HepG2 (cell line): ENCODE data around the gene VMO1. TPM values are rescaled to one million over a fixed set of nuclear protein-coding genes. Genes with fewer than 3 reads are reported as not detected.

Source experiments
- ARHGAP35 ChIP-seq: sonication (generic); formaldehyde crosslinking; IDR thresholded peaks from 2 replicates; pipeline ENCODE4 v1.9.0; 2022; ENCODE audit warnings: mild to moderate bottlenecking, inconsistent platforms, moderate library complexity, missing genetic modification reagents, borderline replicate concordance
- ATF1 ChIP-seq: IDR thresholded peaks from 2 replicates; pipeline ENCODE4 v1.6.1; 2016; ENCODE audit warnings: mild to moderate bottlenecking, control low read depth
- CEBPG ChIP-seq: IDR thresholded peaks from 2 replicates; pipeline ENCODE4 v1.6.1; 2016
- MAFK ChIP-seq, 2 experiments: IDR thresholded peaks in 1 of 2; conservative IDR thresholded peaks in 1 of 2; 2 replicates each; pipeline ENCODE4 v1.6.1; 2011; ENCODE audit warnings: improper control_type of control experiment in 2 of 2, low read length in 2 of 2
- PRPF4 ChIP-seq: fragments of 200-400 bp; formaldehyde crosslinking; IDR thresholded peaks from 2 replicates; pipeline ENCODE4 v1.6.1; 2016; ENCODE audit warnings: low read length, low read depth; ENCODE audit not compliant: poor library complexity, severe bottlenecking
- SNAI1 ChIP-seq: sonication (generic); formaldehyde crosslinking; IDR thresholded peaks from 2 replicates; pipeline ENCODE4 v1.5.0; 2020; ENCODE audit warnings: mild to moderate bottlenecking, missing genetic modification reagents, borderline replicate concordance
- SOX6 ChIP-seq, 2 experiments: fragments of 450-650 bp in 1 of 2; sonication (generic) in 1 of 2; formaldehyde crosslinking in 1 of 2; IDR thresholded peaks; 2 replicates each; pipeline versions ENCODE4 v1.4.0 to v1.6.1; 2017 to 2020; ENCODE audit warnings: antibody characterized with exemption in 1 of 2, mild to moderate bottlenecking in 1 of 2, missing genetic modification reagents in 1 of 2
- TGIF2 ChIP-seq: IDR thresholded peaks from 2 replicates; pipeline ENCODE4 v1.6.1; 2016; ENCODE audit warnings: control low read depth, missing compliant biosample characterization
- TSC22D2 ChIP-seq: sonication (generic); formaldehyde crosslinking; IDR thresholded peaks from 2 replicates; pipeline ENCODE4 v1.5.1; 2020; ENCODE audit warnings: missing genetic modification reagents, mild to moderate bottlenecking, borderline replicate concordance
- ZBTB7A ChIP-seq: sonication (generic); formaldehyde crosslinking; IDR thresholded peaks from 2 replicates; pipeline ENCODE4 v1.8.0; 2022; ENCODE audit warnings: mild to moderate bottlenecking, missing genetic modification reagents
- ZKSCAN5 ChIP-seq: sonication (generic); formaldehyde crosslinking; IDR thresholded peaks from 2 replicates; pipeline ENCODE4 v1.5.1; 2020; ENCODE audit warnings: mild to moderate bottlenecking, missing genetic modification reagents
- ZNF484 ChIP-seq: sonication (generic); formaldehyde crosslinking; IDR thresholded peaks from 2 replicates; pipeline ENCODE4 v1.5.1; 2020; ENCODE audit warnings: mild to moderate bottlenecking, low read depth, missing genetic modification reagents, borderline replicate concordance
- ZNF530 ChIP-seq: sonication (generic); formaldehyde crosslinking; IDR thresholded peaks from 2 replicates; pipeline ENCODE4 v1.5.0; 2020; ENCODE audit warnings: low read depth, mild to moderate bottlenecking, missing genetic modification reagents
- ZNF775 ChIP-seq: sonication (generic); formaldehyde crosslinking; IDR thresholded peaks from 2 replicates; pipeline ENCODE4 v1.4.0; 2020; ENCODE audit warnings: missing genetic modification reagents, mild to moderate bottlenecking, moderate library complexity, borderline replicate concordance
- polyA plus RNA-seq, 8 experiments: library from polyadenylated mRNA; depleted of rRNA in 3 of 8; stranded (reverse) in 7 of 8; unstranded in 1 of 8; fragments of >200 nt; fragmentation: Illumina TruSeq in 4 of 8; extraction: Trizol in 4 of 8; gene quantifications; 2 replicates each; pipeline versions ENCODE4 v1.2.1 to v1.2.3, GENCODE V29; 2011 to 2016; ENCODE audit warnings: low read depth in 4 of 8, missing spikeins in 1 of 8, mixed read lengths in 1 of 8; ENCODE audit not compliant: insufficient read depth in 1 of 8
- total RNA-seq, 5 experiments: library from RNA; depleted of rRNA; stranded (reverse); fragments of >200 nt; fragmentation: Illumina TruSeq; extraction: Trizol; gene quantifications; 2 replicates each; pipeline ENCODE4 v1.2.3, GENCODE V29; 2016; ENCODE audit warnings: low read depth in 1 of 5
- TF ChIP-seq, protein P1 (sequence below): sonication (generic); formaldehyde crosslinking; IDR thresholded peaks from 2 replicates; pipeline ENCODE4 v1.8.1; 2023; ENCODE audit warnings: missing genetic modification reagents, inconsistent platforms, borderline replicate concordance
- TF ChIP-seq, protein P2 (sequence below): sonication (generic); formaldehyde crosslinking; IDR thresholded peaks from 2 replicates; pipeline ENCODE4 v1.4.0; 2020; ENCODE audit warnings: low read depth, missing genetic modification reagents
- TF ChIP-seq, protein P3 (sequence below): sonication (generic); formaldehyde crosslinking; IDR thresholded peaks from 2 replicates; pipeline ENCODE4 v1.5.1; 2020; ENCODE audit warnings: mild to moderate bottlenecking, missing genetic modification reagents, borderline replicate concordance
- TF ChIP-seq, protein P4 (sequence below): sonication (generic); formaldehyde crosslinking; conservative IDR thresholded peaks from 2 replicates; pipeline ENCODE4 v1.4.0; 2020; ENCODE audit warnings: missing genetic modification reagents
- TF ChIP-seq, protein P5 (sequence below): sonication (generic); formaldehyde crosslinking; IDR thresholded peaks from 2 replicates; pipeline ENCODE4 v1.8.1; 2022; ENCODE audit warnings: mild to moderate bottlenecking, missing genetic modification reagents

The VMO1 gene
- total and polyA plus RNA-seq, 2 of the 13 experiments (the other 11 are each of a cell fraction or from before 2014, with no cell fraction given) = not detected

DNA sequence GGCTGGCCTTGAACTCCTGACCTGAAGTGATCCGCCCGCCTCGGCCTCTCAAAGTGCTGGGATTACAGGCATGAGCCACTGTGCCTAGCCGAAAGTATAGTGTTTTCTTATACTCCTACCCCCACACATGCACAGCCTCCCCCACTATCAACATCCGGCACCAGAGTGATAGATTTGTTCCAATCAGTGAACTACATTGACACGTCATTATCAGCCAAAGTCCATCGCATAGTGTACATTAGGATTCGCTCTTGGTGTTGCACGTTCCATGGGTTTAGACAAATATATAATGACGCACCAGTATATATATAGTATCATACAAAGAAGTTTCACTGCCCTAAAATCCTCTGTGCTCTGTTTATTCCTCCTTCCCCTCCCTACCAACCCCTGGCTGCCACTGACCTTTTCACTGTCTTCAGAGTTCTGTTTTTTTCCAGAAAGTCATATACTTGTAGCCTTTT is 26.4 kb downstream of the VMO1 start (continued):
- TF ChIP-seq, protein P1, sequence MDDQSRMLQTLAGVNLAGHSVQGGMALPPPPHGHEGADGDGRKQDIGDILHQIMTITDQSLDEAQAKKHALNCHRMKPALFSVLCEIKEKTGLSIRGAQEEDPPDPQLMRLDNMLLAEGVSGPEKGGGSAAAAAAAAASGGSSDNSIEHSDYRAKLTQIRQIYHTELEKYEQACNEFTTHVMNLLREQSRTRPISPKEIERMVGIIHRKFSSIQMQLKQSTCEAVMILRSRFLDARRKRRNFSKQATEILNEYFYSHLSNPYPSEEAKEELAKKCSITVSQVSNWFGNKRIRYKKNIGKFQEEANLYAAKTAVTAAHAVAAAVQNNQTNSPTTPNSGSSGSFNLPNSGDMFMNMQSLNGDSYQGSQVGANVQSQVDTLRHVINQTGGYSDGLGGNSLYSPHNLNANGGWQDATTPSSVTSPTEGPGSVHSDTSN = no peak
- peak; percentile 88 for TF ChIP-seq PRPF4
- no peak for TF ChIP-seq SOX6 (IDR thresholded peaks at IDR 0.05)
- TF ChIP-seq SOX6 (CRISPR knock-in tag; IDR thresholded peaks at IDR 0.05) = peak; percentile 92
- no peak for TF ChIP-seq ZKSCAN5 (CRISPR knock-in tag)
- TF ChIP-seq, protein P2, sequence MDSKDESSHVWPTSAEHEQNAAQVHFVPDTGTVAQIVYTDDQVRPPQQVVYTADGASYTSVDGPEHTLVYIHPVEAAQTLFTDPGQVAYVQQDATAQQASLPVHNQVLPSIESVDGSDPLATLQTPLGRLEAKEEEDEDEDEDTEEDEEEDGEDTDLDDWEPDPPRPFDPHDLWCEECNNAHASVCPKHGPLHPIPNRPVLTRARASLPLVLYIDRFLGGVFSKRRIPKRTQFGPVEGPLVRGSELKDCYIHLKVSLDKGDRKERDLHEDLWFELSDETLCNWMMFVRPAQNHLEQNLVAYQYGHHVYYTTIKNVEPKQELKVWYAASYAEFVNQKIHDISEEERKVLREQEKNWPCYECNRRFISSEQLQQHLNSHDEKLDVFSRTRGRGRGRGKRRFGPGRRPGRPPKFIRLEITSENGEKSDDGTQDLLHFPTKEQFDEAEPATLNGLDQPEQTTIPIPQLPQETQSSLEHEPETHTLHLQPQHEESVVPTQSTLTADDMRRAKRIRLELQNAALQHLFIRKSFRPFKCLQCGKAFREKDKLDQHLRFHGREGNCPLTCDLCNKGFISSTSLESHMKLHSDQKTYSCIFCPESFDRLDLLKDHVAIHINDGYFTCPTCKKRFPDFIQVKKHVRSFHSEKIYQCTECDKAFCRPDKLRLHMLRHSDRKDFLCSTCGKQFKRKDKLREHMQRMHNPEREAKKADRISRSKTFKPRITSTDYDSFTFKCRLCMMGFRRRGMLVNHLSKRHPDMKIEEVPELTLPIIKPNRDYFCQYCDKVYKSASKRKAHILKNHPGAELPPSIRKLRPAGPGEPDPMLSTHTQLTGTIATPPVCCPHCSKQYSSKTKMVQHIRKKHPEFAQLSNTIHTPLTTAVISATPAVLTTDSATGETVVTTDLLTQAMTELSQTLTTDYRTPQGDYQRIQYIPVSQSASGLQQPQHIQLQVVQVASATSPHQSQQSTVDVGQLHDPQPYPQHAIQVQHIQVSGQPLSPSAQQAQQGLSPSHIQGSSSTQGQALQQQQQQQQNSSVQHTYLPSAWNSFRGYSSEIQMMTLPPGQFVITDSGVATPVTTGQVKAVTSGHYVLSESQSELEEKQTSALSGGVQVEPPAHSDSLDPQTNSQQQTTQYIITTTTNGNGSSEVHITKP (CRISPR knock-in tag) = 0 out of 2 replicates have a peak, but pooled peaks have one; percentile 40
- TF ChIP-seq SNAI1 (CRISPR knock-in tag) = no peak
- TF ChIP-seq TSC22D2 (CRISPR knock-in tag) = no peak
- TF ChIP-seq ATF1 (CRISPR knock-in tag) = peak; percentile 90
- no peak for TF ChIP-seq ZBTB7A (CRISPR knock-in tag)
- TF ChIP-seq ARHGAP35 (CRISPR knock-in tag) = no peak
- no peak for TF ChIP-seq MAFK (conservative IDR thresholded peaks at IDR 0.05 in 1 of 2, IDR thresholded peaks at IDR 0.05 in 1 of 2; ENCODE audit: low read length in 2 of 2)
- TF ChIP-seq, protein P3, sequence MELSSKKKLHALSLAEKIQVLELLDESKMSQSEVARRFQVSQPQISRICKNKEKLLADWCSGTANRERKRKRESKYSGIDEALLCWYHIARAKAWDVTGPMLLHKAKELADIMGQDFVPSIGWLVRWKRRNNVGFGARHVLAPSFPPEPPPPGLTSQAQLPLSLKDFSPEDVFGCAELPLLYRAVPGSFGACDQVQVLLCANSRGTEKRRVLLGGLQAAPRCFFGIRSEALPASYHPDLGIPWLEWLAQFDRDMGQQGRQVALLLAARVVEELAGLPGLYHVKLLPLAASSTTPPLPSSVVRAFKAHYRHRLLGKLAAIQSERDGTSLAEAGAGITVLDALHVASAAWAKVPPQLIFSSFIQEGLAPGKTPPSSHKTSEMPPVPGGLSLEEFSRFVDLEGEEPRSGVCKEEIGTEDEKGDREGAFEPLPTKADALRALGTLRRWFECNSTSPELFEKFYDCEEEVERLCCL = no peak
- TF ChIP-seq ZNF530 = no peak
- no peak for TF ChIP-seq ZNF484 (CRISPR knock-in tag)
- no peak for TF ChIP-seq ZNF775 (CRISPR knock-in tag)
- TF ChIP-seq, protein P4, sequence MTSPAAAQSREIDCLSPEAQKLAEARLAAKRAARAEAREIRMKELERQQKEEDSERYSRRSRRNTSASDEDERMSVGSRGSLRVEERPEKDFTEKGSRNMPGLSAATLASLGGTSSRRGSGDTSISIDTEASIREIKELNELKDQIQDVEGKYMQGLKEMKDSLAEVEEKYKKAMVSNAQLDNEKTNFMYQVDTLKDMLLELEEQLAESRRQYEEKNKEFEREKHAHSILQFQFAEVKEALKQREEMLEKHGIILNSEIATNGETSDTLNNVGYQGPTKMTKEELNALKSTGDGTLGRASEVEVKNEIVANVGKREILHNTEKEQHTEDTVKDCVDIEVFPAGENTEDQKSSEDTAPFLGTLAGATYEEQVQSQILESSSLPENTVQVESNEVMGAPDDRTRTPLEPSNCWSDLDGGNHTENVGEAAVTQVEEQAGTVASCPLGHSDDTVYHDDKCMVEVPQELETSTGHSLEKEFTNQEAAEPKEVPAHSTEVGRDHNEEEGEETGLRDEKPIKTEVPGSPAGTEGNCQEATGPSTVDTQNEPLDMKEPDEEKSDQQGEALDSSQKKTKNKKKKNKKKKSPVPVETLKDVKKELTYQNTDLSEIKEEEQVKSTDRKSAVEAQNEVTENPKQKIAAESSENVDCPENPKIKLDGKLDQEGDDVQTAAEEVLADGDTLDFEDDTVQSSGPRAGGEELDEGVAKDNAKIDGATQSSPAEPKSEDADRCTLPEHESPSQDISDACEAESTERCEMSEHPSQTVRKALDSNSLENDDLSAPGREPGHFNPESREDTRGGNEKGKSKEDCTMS (CRISPR knock-in tag) = no peak
- no peak; the same call in 1 of the 2 replicates for TF ChIP-seq TGIF2 (CRISPR knock-in tag)
- TF ChIP-seq CEBPG (CRISPR knock-in tag) = peak; percentile 78
- TF ChIP-seq, protein P5, sequence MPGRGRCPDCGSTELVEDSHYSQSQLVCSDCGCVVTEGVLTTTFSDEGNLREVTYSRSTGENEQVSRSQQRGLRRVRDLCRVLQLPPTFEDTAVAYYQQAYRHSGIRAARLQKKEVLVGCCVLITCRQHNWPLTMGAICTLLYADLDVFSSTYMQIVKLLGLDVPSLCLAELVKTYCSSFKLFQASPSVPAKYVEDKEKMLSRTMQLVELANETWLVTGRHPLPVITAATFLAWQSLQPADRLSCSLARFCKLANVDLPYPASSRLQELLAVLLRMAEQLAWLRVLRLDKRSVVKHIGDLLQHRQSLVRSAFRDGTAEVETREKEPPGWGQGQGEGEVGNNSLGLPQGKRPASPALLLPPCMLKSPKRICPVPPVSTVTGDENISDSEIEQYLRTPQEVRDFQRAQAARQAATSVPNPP = no peak
